GM23338 (cell line): ENCODE data around the gene SHB. TPM values are rescaled to one million over a fixed set of nuclear protein-coding genes. Genes with fewer than 3 reads are reported as not detected.

Source experiments
- ATAC-seq: fragments of 200-7000 bp; cut with Tn5 transposase; 3 replicates; pipeline ENCODE4 v1.9.1; 2020
- DNase-seq: peaks from one replicate; pipeline ENCODE4 v3.0.0-alpha.2; 2015; ENCODE audit warnings: low spot score
- H2AFZ ChIP-seq: fragments of 200-600 bp; sonication (generic); 2 replicates; pipeline ENCODE4 v1.8.0; 2016; ENCODE audit warnings: antibody characterized with exemption, mild to moderate bottlenecking, moderate library complexity
- H3F3A ChIP-seq: fragments of 200-600 bp; sonication (generic); replicated peaks from 2 replicates; pipeline ENCODE4 v1.8.0; 2017; ENCODE audit warnings: antibody characterized with exemption, mixed run types, low read depth
- H3K27ac ChIP-seq: fragments of 200-600 bp; sonication (generic); 2 replicates; pipeline ENCODE4 v1.6.1; 2016; ENCODE audit warnings: low read depth
- H3K27me3 ChIP-seq: fragments of 200-600 bp; sonication (generic); 2 replicates; pipeline ENCODE4 v1.8.0; 2016; ENCODE audit warnings: mild to moderate bottlenecking, mixed run types, moderate library complexity; ENCODE audit not compliant: insufficient read depth
- H3K36me3 ChIP-seq: fragments of 200-600 bp; sonication (generic); 2 replicates; pipeline ENCODE4 v1.8.0; 2016; ENCODE audit warnings: mild to moderate bottlenecking; ENCODE audit not compliant: insufficient read depth
- H3K4me1 ChIP-seq: fragments of 200-600 bp; sonication (generic); 2 replicates; pipeline ENCODE4 v1.8.0; 2016; ENCODE audit warnings: mild to moderate bottlenecking, moderate library complexity; ENCODE audit not compliant: insufficient read depth
- H3K4me2 ChIP-seq: fragments of 200-600 bp; sonication (generic); 2 replicates; pipeline ENCODE4 v1.7.1; 2017; ENCODE audit warnings: mixed run types
- H3K4me3 ChIP-seq: fragments of 200-600 bp; sonication (generic); 2 replicates; pipeline ENCODE4 v1.6.1; 2016; ENCODE audit warnings: mixed run types
- H3K79me2 ChIP-seq: fragments of 200-600 bp; sonication (generic); replicated peaks from 2 replicates; pipeline ENCODE4 v1.8.0; 2017; ENCODE audit warnings: mild to moderate bottlenecking; ENCODE audit not compliant: insufficient read depth
- H3K9me2 ChIP-seq: fragments of 200-600 bp; sonication (generic); 2 replicates; pipeline ENCODE4 v1.8.0; 2017; ENCODE audit not compliant: insufficient read depth
- H4K20me1 ChIP-seq: fragments of 200-600 bp; sonication (generic); replicated peaks from 2 replicates; pipeline ENCODE4 v1.8.0; 2017; ENCODE audit warnings: mild to moderate bottlenecking; ENCODE audit not compliant: insufficient read depth
- H3K27ac Mint-ChIP-seq: 2 replicates; pipeline ENCODE4 v1.8.0; 2020; ENCODE audit warnings: inconsistent platforms, mild to moderate bottlenecking, moderate library complexity, mixed read lengths
- H3K27me3 Mint-ChIP-seq: 3 replicates; pipeline ENCODE4 v1.8.0; 2022; ENCODE audit warnings: low read depth, mild to moderate bottlenecking, moderate library complexity, mixed read lengths, inconsistent platforms; ENCODE audit not compliant: insufficient read depth, poor library complexity
- H3K36me3 Mint-ChIP-seq: 3 replicates; pipeline ENCODE4 v1.8.0; 2021; ENCODE audit warnings: low read depth, mild to moderate bottlenecking, inconsistent platforms, moderate library complexity, mixed read lengths
- H3K4me1 Mint-ChIP-seq: 3 replicates; pipeline ENCODE4 v1.8.0; 2020; ENCODE audit warnings: mild to moderate bottlenecking, inconsistent platforms, mixed read lengths
- H3K4me3 Mint-ChIP-seq: 3 replicates; pipeline ENCODE4 v1.8.0; 2021; ENCODE audit warnings: moderate library complexity, mild to moderate bottlenecking, inconsistent platforms, mixed read lengths
- H3K9me3 Mint-ChIP-seq: 3 replicates; pipeline ENCODE4 v1.8.0; 2020; ENCODE audit warnings: moderate library complexity, mild to moderate bottlenecking, inconsistent platforms, mixed read lengths
- CREB1 ChIP-seq: fragments of 250-450 bp; sonication (Bioruptor Pico); IDR thresholded peaks from 2 replicates; pipeline ENCODE4 v1.5.0; 2020; ENCODE audit warnings: low read depth, mild to moderate bottlenecking, moderate library complexity
- CTCF ChIP-seq, 2 experiments: fragments of 200-600 bp in 1 of 2; sonication (generic) in 1 of 2; conservative IDR thresholded peaks; 2 replicates each; pipeline versions ENCODE4 v1.5.1 to v1.6.1; 2016 to 2017; ENCODE audit warnings: antibody characterized with exemption in 2 of 2, low read depth in 2 of 2, mild to moderate bottlenecking in 2 of 2, moderate library complexity in 1 of 2
- ETS1 ChIP-seq: IDR thresholded peaks from 2 replicates; pipeline ENCODE4 v1.6.1; 2016; ENCODE audit warnings: antibody characterized with exemption
- EZH2 ChIP-seq: fragments of 200-600 bp; sonication (generic); IDR thresholded peaks from one replicate; pipeline ENCODE4 v1.8.0; 2017; ENCODE audit warnings: antibody characterized with exemption, mild to moderate bottlenecking, low read depth; ENCODE audit not compliant: unreplicated experiment
- EZH2phosphoT487 ChIP-seq: fragments of 200-600 bp; sonication (generic); IDR thresholded peaks from one replicate; pipeline ENCODE4 v1.8.1; 2018; ENCODE audit warnings: antibody characterized with exemption; ENCODE audit not compliant: unreplicated experiment
- JUNB ChIP-seq: IDR thresholded peaks from one replicate; pipeline ENCODE4 v1.6.1; 2016; ENCODE audit warnings: antibody characterized with exemption; ENCODE audit not compliant: unreplicated experiment
- NANOG ChIP-seq: IDR thresholded peaks from 2 replicates; pipeline ENCODE4 v1.6.1; 2016; ENCODE audit warnings: antibody characterized with exemption, borderline replicate concordance
- POLR2AphosphoS5 ChIP-seq: IDR thresholded peaks from 2 replicates; pipeline ENCODE4 v1.6.1; 2016; ENCODE audit warnings: antibody characterized with exemption, low read depth
- REST ChIP-seq: IDR thresholded peaks from one replicate; pipeline ENCODE4 v1.6.1; 2018; ENCODE audit warnings: antibody characterized with exemption; ENCODE audit not compliant: unreplicated experiment
- STAT1 ChIP-seq: IDR thresholded peaks from one replicate; pipeline ENCODE4 v1.6.1; 2016; ENCODE audit warnings: antibody characterized with exemption; ENCODE audit not compliant: unreplicated experiment
- ZNF114 ChIP-seq: fragments of 250-450 bp; sonication (Bioruptor Pico); IDR thresholded peaks from 2 replicates; pipeline ENCODE4 v1.5.0; 2020; ENCODE audit warnings: mild to moderate bottlenecking, moderate library complexity
- ZNF331 ChIP-seq: fragments of 250-450 bp; sonication (Bioruptor Pico); IDR thresholded peaks from 2 replicates; pipeline ENCODE4 v1.5.0; 2020; ENCODE audit warnings: low read depth, mild to moderate bottlenecking, moderate library complexity
- ZNF462 ChIP-seq: fragments of 250-450 bp; sonication (Bioruptor Pico); IDR thresholded peaks from 2 replicates; pipeline ENCODE4 v1.5.0; 2020; ENCODE audit warnings: mild to moderate bottlenecking, moderate library complexity
- polyA plus RNA-seq: library from polyadenylated mRNA; unstranded; fragments of >200 nt; fragmentation: Nextera tagmentation; extraction: Ambion mirVana; gene quantifications from 2 replicates; pipeline ENCODE4 v1.2.1, GENCODE V29; 2016
- total RNA-seq: library from RNA; depleted of rRNA; stranded (reverse); fragments of >200 nt; shearing (Covaris generic); gene quantifications from 2 replicates; pipeline ENCODE4 v1.2.3, GENCODE V29; 2014

SHB gene
- total and polyA plus RNA-seq, 2 experiments from 2014 or later: 1.5 to 14.0 TPM

GRCh38 chr9:37899041-37899440 lies 170.0 kb downstream of the SHB start:
- Histone ChIP-seq H4K20me1 (peaks cover 14% of the 10 kb centered on the region), H3F3A (no peaks in the 10 kb centered on the region), H2AFZ (no peak overlapping the region), H3K36me3 (peaks cover 4% of the 10 kb centered on the region; the same call in 1 of the 2 replicates), H3K9me2 (no peaks in the 10 kb centered on the region), H3K27me3 (peaks cover 6% of the 10 kb centered on the region; the same call in 1 of the 2 replicates), H3K4me3 (no peak overlapping the region), H3K79me2 (peaks cover 25% of the 10 kb centered on the region), H3K27ac (no peak overlapping the region), H3K4me2 (no peak overlapping the region), H3K4me1 (peaks cover 9% of the 10 kb centered on the region)
- Mint-ChIP-seq H3K27ac (no peak overlapping the region), H3K36me3 (peaks cover 39% of the 10 kb centered on the region; the same call in 2 of the 3 replicates), H3K9me3 (no peaks in the 10 kb centered on the region), H3K27me3 (no peaks in the 10 kb centered on the region), H3K4me3 (no peak overlapping the region), H3K4me1 (peaks cover 5% of the 10 kb centered on the region; the same call in 2 of the 3 replicates)
- no peak for TF ChIP-seq STAT1
- TF ChIP-seq ETS1: no peak
- no peak for TF ChIP-seq ZNF114 (CRISPR knock-in tag)
- no peak for TF ChIP-seq POLR2AphosphoS5
- TF ChIP-seq CREB1 (CRISPR knock-in tag): no peak
- TF ChIP-seq ZNF462 (CRISPR knock-in tag): no peak
- no peak for TF ChIP-seq CTCF (conservative IDR thresholded peaks at IDR 0.05; ENCODE audit: low read depth in 2 of 2)
- TF ChIP-seq JUNB: no peak
- TF ChIP-seq ZNF331 (CRISPR knock-in tag): no peak
- TF ChIP-seq EZH2: no peak
- TF ChIP-seq EZH2phosphoT487: no peak
- TF ChIP-seq REST: no peak
- TF ChIP-seq NANOG: no peak
- ATAC-seq: no peak
- no peak for DNase-seq
